ENCODE data around the gene NPAS2. TPM values are rescaled to one million over a fixed set of nuclear protein-coding genes. Genes with fewer than 3 reads are reported as not detected.

NPAS2 gene
- total RNA-seq, 1 experiment from 2014 or later, result 38.3 TPM

DNA sequence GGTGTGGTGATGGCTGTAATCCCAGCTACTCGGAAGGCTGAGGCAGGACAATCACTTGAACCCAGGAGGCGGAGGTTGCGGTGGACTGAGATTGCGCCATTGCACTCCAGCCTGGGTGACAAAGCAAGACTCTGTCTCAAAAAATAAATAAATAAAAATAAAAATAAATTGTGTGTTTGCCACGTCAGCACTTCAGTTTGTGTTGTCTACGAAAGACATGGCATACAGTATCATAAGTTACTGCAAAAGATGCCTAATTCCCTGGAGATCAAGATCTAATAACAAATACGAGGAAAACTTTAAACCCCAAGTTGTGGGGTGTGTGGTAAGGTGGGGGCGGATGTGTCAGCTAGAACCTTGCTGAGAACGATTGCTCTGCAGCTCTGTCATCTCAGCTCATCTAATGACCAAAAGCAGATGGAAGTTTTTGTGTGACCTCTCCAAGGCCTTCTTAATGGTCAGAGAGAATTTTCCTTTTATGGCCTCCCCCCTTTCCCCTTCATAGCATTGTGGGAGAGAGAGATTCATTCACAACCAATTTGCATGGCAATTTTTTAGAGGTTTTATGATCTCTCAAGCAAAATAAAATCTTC lies 11.3 kb downstream of the NPAS2 start:
- intact Hi-C loops (cut with micrococcal nuclease; ENCODE audit: unreplicated experiment), result no loop called here
- Histone ChIP-seq H2AFZ (no peak overlapping the region), H3K79me2 (ENCODE audit: low read depth) (peaks cover 100% of the 10 kb centered on the region), H3F3A (ENCODE audit: insufficient read depth, low read depth) (peaks cover 17% of the 10 kb centered on the region; the same call in 1 of the 2 replicates), H3K36me3 (ENCODE audit: low read depth) (peaks cover 3% of the 10 kb centered on the region; the same call in 1 of the 2 replicates), H3K4me2 (no peak overlapping the region), H3K9me2 (ENCODE audit: insufficient read depth) (no peaks in the 10 kb centered on the region), H3K9me3 (ENCODE audit: insufficient read depth, low read depth) (peaks cover 5% of the 10 kb centered on the region; the same call in 1 of the 2 replicates), H4K20me1 (ENCODE audit: insufficient read depth) (peaks cover 59% of the 10 kb centered on the region), H3K27ac (no peak overlapping the region), H3K27me3 (ENCODE audit: insufficient read depth, low read depth) (no peaks in the 10 kb centered on the region), H3K4me3 (no peak overlapping the region), H3K4me1 (replicated peaks; ENCODE audit: insufficient read depth) (peaks cover 20% of the 10 kb centered on the region; the same call in 1 of the 2 replicates)
- POLR2A ChIA-PET (ENCODE audit: unreplicated experiment), result no interaction called here
- CTCF ChIA-PET, result no interaction called here
- BruUV-seq (replicated peaks), result no TSS peak
- no peak for TF ChIP-seq EZH2 (IDR thresholded peaks at IDR 0.05; ENCODE audit: low read depth)
- TF ChIP-seq, protein P1, sequence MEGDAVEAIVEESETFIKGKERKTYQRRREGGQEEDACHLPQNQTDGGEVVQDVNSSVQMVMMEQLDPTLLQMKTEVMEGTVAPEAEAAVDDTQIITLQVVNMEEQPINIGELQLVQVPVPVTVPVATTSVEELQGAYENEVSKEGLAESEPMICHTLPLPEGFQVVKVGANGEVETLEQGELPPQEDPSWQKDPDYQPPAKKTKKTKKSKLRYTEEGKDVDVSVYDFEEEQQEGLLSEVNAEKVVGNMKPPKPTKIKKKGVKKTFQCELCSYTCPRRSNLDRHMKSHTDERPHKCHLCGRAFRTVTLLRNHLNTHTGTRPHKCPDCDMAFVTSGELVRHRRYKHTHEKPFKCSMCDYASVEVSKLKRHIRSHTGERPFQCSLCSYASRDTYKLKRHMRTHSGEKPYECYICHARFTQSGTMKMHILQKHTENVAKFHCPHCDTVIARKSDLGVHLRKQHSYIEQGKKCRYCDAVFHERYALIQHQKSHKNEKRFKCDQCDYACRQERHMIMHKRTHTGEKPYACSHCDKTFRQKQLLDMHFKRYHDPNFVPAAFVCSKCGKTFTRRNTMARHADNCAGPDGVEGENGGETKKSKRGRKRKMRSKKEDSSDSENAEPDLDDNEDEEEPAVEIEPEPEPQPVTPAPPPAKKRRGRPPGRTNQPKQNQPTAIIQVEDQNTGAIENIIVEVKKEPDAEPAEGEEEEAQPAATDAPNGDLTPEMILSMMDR (conservative IDR thresholded peaks at IDR 0.05), result no peak
- no peak for DNase-seq

DNA sequence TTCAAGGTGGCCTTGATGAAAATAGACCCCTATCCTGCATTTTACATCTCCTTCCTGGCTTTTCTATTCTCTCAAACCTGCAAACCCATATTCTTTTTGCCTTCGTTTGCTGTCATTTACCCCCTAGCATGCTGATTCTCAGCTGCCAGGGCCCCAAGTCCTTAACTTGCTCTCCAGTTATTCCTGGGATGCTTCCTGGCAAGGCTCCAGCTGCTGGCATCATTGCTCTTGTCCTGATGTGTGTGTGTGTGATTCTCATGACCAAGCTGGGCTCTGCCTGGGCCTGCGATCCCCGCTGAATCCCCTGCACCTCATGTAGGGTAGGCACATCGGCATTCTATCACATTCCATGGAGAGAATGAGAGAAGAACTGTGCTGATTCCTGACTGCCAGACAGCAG lies 11.9 kb downstream of the NPAS2 start:
- Histone ChIP-seq H3K4me1 (replicated peaks; ENCODE audit: insufficient read depth) (peaks cover 14% of the 10 kb centered on the region; the same call in 1 of the 2 replicates), H3K36me3 (ENCODE audit: low read depth) (peaks cover 8% of the 10 kb centered on the region; the same call in 1 of the 2 replicates), H3K79me2 (ENCODE audit: low read depth) (peaks cover 100% of the 10 kb centered on the region), H3K4me3 (no peak overlapping the region), H3K27ac (no peak overlapping the region), H3K4me2 (no peak overlapping the region), H3F3A (ENCODE audit: insufficient read depth, low read depth) (peaks cover 22% of the 10 kb centered on the region; the same call in 1 of the 2 replicates), H2AFZ (no peak overlapping the region), H3K9me2 (ENCODE audit: insufficient read depth) (no peaks in the 10 kb centered on the region), H4K20me1 (ENCODE audit: insufficient read depth) (peaks cover 65% of the 10 kb centered on the region), H3K9me3 (ENCODE audit: insufficient read depth, low read depth) (peaks cover 5% of the 10 kb centered on the region; the same call in 1 of the 2 replicates), H3K27me3 (ENCODE audit: insufficient read depth, low read depth) (no peaks in the 10 kb centered on the region)
- CTCF ChIA-PET, result no interaction called here
- no peak for TF ChIP-seq EZH2 (IDR thresholded peaks at IDR 0.05; ENCODE audit: low read depth)
- TF ChIP-seq, protein P1 (conservative IDR thresholded peaks at IDR 0.05), result no peak
- POLR2A ChIA-PET (ENCODE audit: unreplicated experiment), result no interaction called here
- no TSS peak for BruUV-seq (replicated peaks)
- intact Hi-C loops (cut with micrococcal nuclease; ENCODE audit: unreplicated experiment), result no loop called here
- no peak for DNase-seq

DNA sequence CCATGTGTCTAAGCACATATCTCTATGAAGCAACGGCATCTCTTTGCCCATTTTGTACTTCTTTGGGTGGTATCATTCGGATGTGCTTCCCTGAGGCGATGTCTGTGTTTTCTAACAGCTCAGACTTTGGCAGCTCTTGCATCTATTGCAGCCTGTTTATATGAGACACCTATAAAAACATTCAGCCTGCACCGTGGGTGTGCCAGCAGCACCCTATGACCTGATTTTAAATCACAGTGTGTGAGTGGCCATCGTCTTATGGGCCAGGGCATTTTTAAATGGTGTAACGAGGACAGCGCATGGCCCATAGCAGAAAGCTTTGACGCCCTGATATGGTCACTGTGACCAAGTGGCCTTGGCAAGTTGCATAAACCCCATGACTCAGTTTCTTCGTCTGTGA lies 12.9 kb downstream of the NPAS2 start:
- H3K36me3 ChIP-seq (ENCODE audit: low read depth), result peaks cover 14% of the 10 kb centered on the region; the same call in 1 of the 2 replicates
- POLR2A ChIA-PET (ENCODE audit: unreplicated experiment), result interaction anchor here (0.6 kb wide), 1 partner anchor 478 kb away, joined by 8 read pairs; no protein-coding TSS in a partner anchor

More for the DNA sequence above, 12.9 kb downstream of the NPAS2 start:
- Histone ChIP-seq H3K9me2 (ENCODE audit: insufficient read depth) (no peaks in the 10 kb centered on the region), H3K79me2 (ENCODE audit: low read depth) (peaks cover 100% of the 10 kb centered on the region), H3K4me3 (no peak overlapping the region), H4K20me1 (ENCODE audit: insufficient read depth) (peaks cover 71% of the 10 kb centered on the region), H3K27me3 (ENCODE audit: insufficient read depth, low read depth) (no peaks in the 10 kb centered on the region), H3K27ac (no peak overlapping the region), H3F3A (ENCODE audit: insufficient read depth, low read depth) (peaks cover 32% of the 10 kb centered on the region; the same call in 1 of the 2 replicates), H3K4me1 (replicated peaks; ENCODE audit: insufficient read depth) (peaks cover 11% of the 10 kb centered on the region; the same call in 1 of the 2 replicates), H3K9me3 (ENCODE audit: insufficient read depth, low read depth) (peaks cover 4% of the 10 kb centered on the region; the same call in 1 of the 2 replicates), H3K4me2 (no peak overlapping the region), H2AFZ (no peak overlapping the region)
- intact Hi-C loops (cut with micrococcal nuclease; ENCODE audit: unreplicated experiment), result no loop called here
- no TSS peak for BruUV-seq (replicated peaks)
- no peak for TF ChIP-seq EZH2 (IDR thresholded peaks at IDR 0.05; ENCODE audit: low read depth)
- TF ChIP-seq, protein P1 (conservative IDR thresholded peaks at IDR 0.05), result no peak
- no peak for DNase-seq
- CTCF ChIA-PET, result no interaction called here

Measured in PC-9 (cell line).